Tibial nerve (tissue), 4 donors: ENCODE data around the gene TRPM2.

Source experiments
- CTCF ChIP-seq, 5 experiments: fragments of 200-600 bp in 3 of 5; fragments of 450-650 bp in 2 of 5; sonication (generic) in 3 of 5; IDR thresholded peaks; one replicate each; pipeline ENCODE4 v1.5.1; 2016 to 2019; ENCODE audit warnings: antibody characterized with exemption in 5 of 5, mild to moderate bottlenecking in 3 of 5, moderate library complexity in 2 of 5
- EP300 ChIP-seq, 2 donors: sonication (generic); formaldehyde crosslinking; IDR thresholded peaks; one replicate each; pipeline ENCODE4 v1.6.1; 2017; ENCODE audit warnings: antibody characterized with exemption in 2 of 2, mild to moderate bottlenecking in 1 of 2
- POLR2A ChIP-seq, 2 donors: fragments of 450-650 bp; IDR thresholded peaks; one replicate each; pipeline ENCODE4 v1.6.1; 2017; ENCODE audit warnings: antibody characterized with exemption in 2 of 2, mild to moderate bottlenecking in 2 of 2, moderate library complexity in 2 of 2

- no peak for TF ChIP-seq CTCF (IDR thresholded peaks at IDR 0.05)
- no peak for TF ChIP-seq EP300 (IDR thresholded peaks at IDR 0.05)
- TF ChIP-seq POLR2A (IDR thresholded peaks at IDR 0.05) = no peak
Measured at GRCh38 chr21:44314561-44314960, 38.9 kb upstream of the TRPM2 start.
